A172 (cell line): ENCODE results near the gene BUD31. TPM values are rescaled to one million over a fixed set of nuclear protein-coding genes. Genes with fewer than 3 reads are reported as not detected.
"Not testable (repeated sequence)": the region's sequence is repeated elsewhere in the genome, so short reads cannot be mapped to it uniquely, and the experiment has no call there.

Experiments
- DNase-seq: peaks from one replicate; pipeline ENCODE4 v3.0.0-alpha.2; 2015; ENCODE audit warnings: low spot score
- total RNA-seq: library from RNA; depleted of rRNA; stranded (reverse); fragments of >200 nt; shearing (Covaris generic); gene quantifications from 2 replicates; pipeline ENCODE4 v1.2.3, GENCODE V29; 2014

The BUD31 gene
- total RNA-seq, 1 experiment from 2014 or later: 228 TPM

GRCh38 chr7:99399597-99399996, 9.2 kb upstream of the BUD31 start:
- DNase-seq: no peak

- DNase-seq: no peak
Observed at GRCh38 chr7:99402854-99403253, 5.9 kb upstream of the BUD31 start.

GRCh38 chr7:99403764-99404163, 5.0 kb upstream of the BUD31 start:
- no peak for DNase-seq

- peak; percentile 58 for DNase-seq
Observed at GRCh38 chr7:99404235-99404976, 4.4 kb upstream of the BUD31 start.

- DNase-seq: no peak
Observed at GRCh38 chr7:99404977-99405320, 3.8 kb upstream of the BUD31 start.

- DNase-seq: no peak
Observed at GRCh38 chr7:99406557-99406956, 2.2 kb upstream of the BUD31 start.

GRCh38 chr7:99407872-99408378, 844 bp upstream of the BUD31 start:
- DNase-seq: peak; percentile 62

GRCh38 chr7:99409192-99409572, 413 bp downstream of the BUD31 start:
- DNase-seq: no peak

- DNase-seq: no peak
Observed at GRCh38 chr7:99409806-99410205, 1.0 kb downstream of the BUD31 start.

GRCh38 chr7:99410635-99411034, 1.9 kb downstream of the BUD31 start:
- DNase-seq: no peak

GRCh38 chr7:99415513-99416127, 6.9 kb downstream of the BUD31 start:
- DNase-seq: peak; percentile 71

GRCh38 chr7:99418260-99418659, 9.5 kb downstream of the BUD31 start:
- no peak for DNase-seq

- DNase-seq: no peak
Observed at GRCh38 chr7:99419323-99420021, 10.7 kb downstream of the BUD31 start.

- no peak for DNase-seq
Observed at GRCh38 chr7:99420213-99420612, 11.4 kb downstream of the BUD31 start.

- no peak for DNase-seq
Observed at GRCh38 chr7:99420986-99421385, 12.2 kb downstream of the BUD31 start.

- no peak for DNase-seq
Observed at GRCh38 chr7:99422186-99422585, 13.4 kb downstream of the BUD31 start.

- DNase-seq: no peak
Observed at GRCh38 chr7:99422625-99423024, 13.9 kb downstream of the BUD31 start.

- no peak for DNase-seq
Observed at GRCh38 chr7:99424932-99425730, 16.4 kb downstream of the BUD31 start.

GRCh38 chr7:99428972-99429566, 20.3 kb downstream of the BUD31 start:
- no peak for DNase-seq

GRCh38 chr7:99429756-99430155, 21.0 kb downstream of the BUD31 start:
- DNase-seq: no peak

GRCh38 chr7:99431756-99432540, 23.2 kb downstream of the BUD31 start:
- DNase-seq: not testable (repeated sequence)
